GM12892 (cell line): ENCODE results near the gene ARHGAP12.

Source experiments
- DNase-seq: peaks from one replicate; pipeline ENCODE4 v3.0.0; 2011; ENCODE audit not compliant: insufficient read length
- FAIRE-seq: peaks from 2 replicates; lab custom pipeline; 2011; peaks lifted over from hg19 to GRCh38; lab: Jason Lieb, UNC
- POLR2A ChIP-seq: IDR thresholded peaks from 2 replicates; pipeline ENCODE4 v1.6.1; 2011; ENCODE audit warnings: low read depth, low read length, control low read depth
- POLR2AphosphoS5 ChIP-seq: IDR thresholded peaks from 2 replicates; pipeline ENCODE4 v1.6.1; 2011; ENCODE audit warnings: low read depth, low read length, control low read depth
- TAF1 ChIP-seq: IDR thresholded peaks from 2 replicates; pipeline ENCODE4 v1.6.1; 2011; ENCODE audit warnings: low read depth, mild to moderate bottlenecking, control low read depth, low read length, borderline replicate concordance

The ARHGAP12 gene

GRCh38 chr10:31851216-31851615, 77.4 kb downstream of the ARHGAP12 start:
- no peak for FAIRE-seq
- TF ChIP-seq POLR2A (no peak), POLR2AphosphoS5 (no peak), TAF1 (no peak)

GRCh38 chr10:31847515-31847914, 81.1 kb downstream of the ARHGAP12 start:
- TF ChIP-seq POLR2A (no peak), TAF1 (no peak), POLR2AphosphoS5 (no peak)
- FAIRE-seq: no peak
- no peak for DNase-seq

More at GRCh38 chr10:31851216-31851615, 77.4 kb downstream of the ARHGAP12 start:
- DNase-seq: no peak

GRCh38 chr10:31838709-31839108, 89.9 kb downstream of the ARHGAP12 start:
- FAIRE-seq: no peak
- no peak for DNase-seq
- TF ChIP-seq POLR2A (no peak), POLR2AphosphoS5 (no peak), TAF1 (no peak)

- no peak for DNase-seq
- TF ChIP-seq TAF1 (no peak), POLR2A (no peak), POLR2AphosphoS5 (no peak)
Measured at GRCh38 chr10:31838065-31838464, 90.6 kb downstream of the ARHGAP12 start.

GRCh38 chr10:31836569-31837406, 91.8 kb downstream of the ARHGAP12 start:
- FAIRE-seq: peak; percentile 78
- TF ChIP-seq TAF1 (no peak), POLR2AphosphoS5 (no peak), POLR2A (no peak)
- DNase-seq: no peak

More at GRCh38 chr10:31838065-31838464, 90.6 kb downstream of the ARHGAP12 start:
- FAIRE-seq: no peak

- TF ChIP-seq POLR2AphosphoS5 (no peak), TAF1 (no peak), POLR2A (no peak)
- DNase-seq: no peak
- FAIRE-seq: no peak
Measured at GRCh38 chr10:31833753-31834152, 94.9 kb downstream of the ARHGAP12 start.

- no peak for TF ChIP-seq POLR2AphosphoS5
- no peak for TF ChIP-seq POLR2A
- TF ChIP-seq TAF1: no peak
- FAIRE-seq: no peak
- DNase-seq: no peak
Measured at GRCh38 chr10:31832261-31832660, 96.4 kb downstream of the ARHGAP12 start.

GRCh38 chr10:31830887-31831286, 97.7 kb downstream of the ARHGAP12 start:
- FAIRE-seq (no peak), DNase-seq (no peak)
- TF ChIP-seq POLR2A (no peak), POLR2AphosphoS5 (no peak), TAF1 (no peak)

GRCh38 chr10:31829776-31830175, 98.9 kb downstream of the ARHGAP12 start:
- FAIRE-seq: no peak
- DNase-seq: no peak
- TF ChIP-seq POLR2A: no peak
- no peak for TF ChIP-seq POLR2AphosphoS5
- no peak for TF ChIP-seq TAF1

- DNase-seq: no peak
Measured at GRCh38 chr10:31823358-31823757, 105.3 kb downstream of the ARHGAP12 start.

GRCh38 chr10:31822616-31823318, 105.9 kb downstream of the ARHGAP12 start:
- FAIRE-seq: no peak
- TF ChIP-seq TAF1 (no peak), POLR2AphosphoS5 (no peak), POLR2A (no peak)
- no peak for DNase-seq

More at GRCh38 chr10:31823358-31823757, 105.3 kb downstream of the ARHGAP12 start:
- no peak for FAIRE-seq
- TF ChIP-seq POLR2A (no peak), POLR2AphosphoS5 (no peak), TAF1 (no peak)

- no peak for FAIRE-seq
- TF ChIP-seq POLR2AphosphoS5 (no peak), TAF1 (no peak), POLR2A (no peak)
- no peak for DNase-seq
Measured at GRCh38 chr10:31822150-31822549, 106.5 kb downstream of the ARHGAP12 start.

- FAIRE-seq: no peak
- no peak for TF ChIP-seq POLR2A
- TF ChIP-seq TAF1: no peak
- TF ChIP-seq POLR2AphosphoS5: no peak
- no peak for DNase-seq
Measured at GRCh38 chr10:31820778-31821369, 107.8 kb downstream of the ARHGAP12 start.
